B cell (primary cell): ENCODE results near the gene MUC4. TPM values are rescaled to one million over a fixed set of nuclear protein-coding genes. Genes with fewer than 3 reads are reported as not detected.

ENCODE experiments used
- ATAC-seq: fragments of 200-7000 bp; cut with Tn5 transposase; one replicate; pipeline ENCODE4 v1.10.0; 2021; ENCODE audit warnings: low read depth, mild to moderate bottlenecking, moderate number of reproducible peaks, moderate library complexity
- CTCF ChIA-PET: fragments of 350-600 bp; sonication (Branson Sonifier 250); formaldehyde crosslinking; loops from one replicate; lab custom pipeline; 2021; ENCODE audit warnings: antibody characterized with exemption, inconsistent platforms; lab: Charles Lee
- POLR2A ChIA-PET: fragments of 350-600 bp; sonication (Branson Sonifier 250); formaldehyde crosslinking; loops from one replicate; lab custom pipeline; 2021; ENCODE audit warnings: antibody characterized with exemption; lab: Charles Lee
- DNase-seq: peaks from one replicate; pipeline ENCODE4 v3.0.0; 2013
- H2AFZ ChIP-seq: 2 replicates; pipeline ENCODE4 v1.6.1; 2012; ENCODE audit warnings: mild to moderate bottlenecking, low read depth, low read length; ENCODE audit not compliant: insufficient read depth, poor library complexity, severe bottlenecking
- H3K27ac ChIP-seq, 2 donors: 1 replicate in 1 of 2; 2 replicates in 1 of 2; pipeline ENCODE4 v1.5.1; 2012 to 2013; ENCODE audit warnings: low read length in 2 of 2, mild to moderate bottlenecking in 2 of 2, moderate library complexity in 1 of 2
- H3K27me3 ChIP-seq, 4 experiments: fragments of 200-600 bp in 1 of 4; sonication (generic) in 1 of 4; replicated peaks in 1 of 4; 1 replicate in 2 of 4; 2 replicates in 2 of 4; pipeline versions ENCODE4 v1.6.1 to v1.7.0; 2013 to 2016; ENCODE audit warnings: low read length in 3 of 4, mild to moderate bottlenecking in 2 of 4, mixed read lengths in 1 of 4, moderate library complexity in 1 of 4; ENCODE audit not compliant: insufficient read depth in 4 of 4, control insufficient read depth in 3 of 4; ENCODE audit errors: control extremely low read depth in 1 of 4
- H3K36me3 ChIP-seq, 2 experiments: replicated peaks in 1 of 2; 1 replicate in 1 of 2; 2 replicates in 1 of 2; pipeline versions ENCODE4 v1.6.1 to v1.7.1; 2013; ENCODE audit warnings: low read length in 1 of 2; ENCODE audit not compliant: insufficient read depth in 2 of 2, control insufficient read depth in 1 of 2; ENCODE audit errors: control extremely low read depth in 1 of 2, extremely low read depth in 1 of 2
- H3K4me1 ChIP-seq, 2 donors: fragments of 200-600 bp in 1 of 2; sonication (generic) in 1 of 2; 1 replicate in 1 of 2; 2 replicates in 1 of 2; pipeline versions ENCODE4 v1.5.1 to v1.6.1; 2013 to 2017; ENCODE audit warnings: low read length in 2 of 2; ENCODE audit not compliant: control insufficient read depth in 2 of 2, insufficient read depth in 2 of 2
- H3K4me2 ChIP-seq: replicated peaks from 2 replicates; pipeline ENCODE3; 2012; ENCODE audit warnings: mild to moderate bottlenecking, low read depth, low read length; ENCODE audit not compliant: poor library complexity, severe bottlenecking
- H3K4me3 ChIP-seq, 5 experiments: fragments of 200-600 bp in 1 of 5; sonication (generic) in 1 of 5; 1 replicate in 3 of 5; 2 replicates in 2 of 5; pipeline versions ENCODE4 v1.5.1 to v1.7.0; 2011 to 2016; ENCODE audit warnings: low read length in 4 of 5, mild to moderate bottlenecking in 4 of 5, low read depth in 2 of 5, control low read depth in 1 of 5, moderate library complexity in 1 of 5; ENCODE audit not compliant: insufficient read depth in 1 of 5; ENCODE audit errors: control extremely low read depth in 1 of 5, extremely low read depth in 1 of 5
- H3K79me2 ChIP-seq: fragments of 200-600 bp; sonication (generic); one replicate; pipeline ENCODE4 v1.6.0; 2016; ENCODE audit warnings: low read length; ENCODE audit not compliant: control insufficient read depth, insufficient read depth
- H3K9ac ChIP-seq: fragments of 200-600 bp; sonication (generic); 2 replicates; pipeline ENCODE4 v1.6.1; 2017; ENCODE audit warnings: mild to moderate bottlenecking, low read length, moderate library complexity
- H3K9me3 ChIP-seq, 3 donors: one replicate each; pipeline versions ENCODE4 v1.6.1 to v1.7.1; 2013; ENCODE audit warnings: low read length in 2 of 3; ENCODE audit not compliant: control insufficient read depth in 2 of 3, insufficient read depth in 1 of 3; ENCODE audit errors: control extremely low read depth in 1 of 3
- H4K20me1 ChIP-seq: 2 replicates; pipeline ENCODE4 v1.6.0; 2012; ENCODE audit warnings: mild to moderate bottlenecking, low read length; ENCODE audit not compliant: insufficient read depth, control insufficient read depth, poor library complexity, severe bottlenecking
- H3K27ac Mint-ChIP-seq: one replicate; pipeline ENCODE4 v1.8.0; 2021; ENCODE audit warnings: mixed read lengths
- H3K27me3 Mint-ChIP-seq: one replicate; pipeline ENCODE4 v1.8.0; 2021; ENCODE audit warnings: mixed read lengths
- H3K4me1 Mint-ChIP-seq: one replicate; pipeline ENCODE4 v1.8.0; 2021; ENCODE audit warnings: mixed read lengths
- H3K4me3 Mint-ChIP-seq: one replicate; pipeline ENCODE4 v1.8.0; 2021; ENCODE audit warnings: mixed read lengths
- H3K9me3 Mint-ChIP-seq: one replicate; pipeline ENCODE4 v1.8.0; 2022; ENCODE audit warnings: mixed read lengths; ENCODE audit not compliant: insufficient read depth
- CTCF ChIP-seq: fragments of 200-600 bp; IDR thresholded peaks from one replicate; pipeline ENCODE4 v1.8.0; 2022; ENCODE audit warnings: antibody characterized with exemption, mild to moderate bottlenecking
- EZH2 ChIP-seq: IDR thresholded peaks from 2 replicates; pipeline ENCODE4 v1.6.1; 2012; ENCODE audit warnings: borderline replicate concordance, low read depth, mild to moderate bottlenecking, moderate library complexity, low read length; ENCODE audit not compliant: insufficient read depth, poor library complexity, severe bottlenecking
- WGBS: methylation state at CpG from one replicate; pipeline ENCODE4 v1.1.5; 2013; ENCODE audit warnings: missing lambda C conversion rate; ENCODE audit not compliant: insufficient coverage; 5-methylcytosine and 5-hydroxymethylcytosine counted together
- intact Hi-C: fragments of 100-400 bp; cut with micrococcal nuclease; formaldehyde crosslinking; loops from one replicate; pipeline ENCODE4 v1.10.0; 2022
- polyA plus RNA-seq: library from polyadenylated mRNA; depleted of rRNA; stranded (reverse); fragments of >200 nt; gene quantifications from 2 replicates; pipeline ENCODE4 v1.2.3, GENCODE V29; 2012
- total RNA-seq, 2 donors: library from RNA; stranded (reverse); fragments of 120-200 nt in 1 of 2; gene quantifications; 1 replicate in 1 of 2; 2 replicates in 1 of 2; pipeline versions ENCODE4 v1.2.3 to v1.2.4, GENCODE V29; 2013 to 2022

The MUC4 gene
- total and polyA plus RNA-seq, 2 donors (not counting 1 experiment from before 2014, with no cell fraction given), result 0.22 to 1.2 TPM

GRCh38 chr3:195699860-195700259 lies 111.9 kb downstream of the MUC4 start:
- ChIA-PET CTCF (interaction anchor here (0.8 kb wide), 1 partner anchor 1244 kb away, joined by 5 read pairs; no protein-coding TSS in a partner anchor), POLR2A (no interaction called here)
- intact Hi-C loops, result loop anchor here (10.0 kb wide), 1 partner anchor 55 kb away; no protein-coding TSS in a partner anchor

GRCh38 chr3:195699388-195699771 lies 112.3 kb downstream of the MUC4 start:
- Histone ChIP-seq H3K4me2 (no peak overlapping the region), H3K27me3 (no peaks in the 10 kb centered on the region), H2AFZ (no peak overlapping the region), H4K20me1 (no peaks in the 10 kb centered on the region), H3K27ac (no peak overlapping the region), H3K4me1 (no peaks in the 10 kb centered on the region), H3K4me3 (no peak overlapping the region), H3K36me3 (peaks cover 1 to 20% of the 10 kb centered on the region in 2 experiments), H3K9ac (no peak overlapping the region), H3K79me2 (no peaks in the 10 kb centered on the region), H3K9me3 (no peaks in the 10 kb centered on the region)
- 100% methylated on average over 2 of the region's 2 CpGs for WGBS
- Mint-ChIP-seq H3K27ac (no peak overlapping the region), H3K4me3 (no peak overlapping the region), H3K9me3 (no peaks in the 10 kb centered on the region), H3K27me3 (no peaks in the 10 kb centered on the region), H3K4me1 (peaks cover 7% of the 10 kb centered on the region)
- POLR2A ChIA-PET, result no interaction called here
- intact Hi-C loops, result no loop called here
- TF ChIP-seq CTCF (no peak), EZH2 (no peak)
- CTCF ChIA-PET, result no interaction called here
- DNase-seq (no peak), ATAC-seq (no peak)

More at GRCh38 chr3:195699860-195700259, 111.9 kb downstream of the MUC4 start:
- TF ChIP-seq CTCF, result no peak
- TF ChIP-seq EZH2, result no peak
- H3K4me1 ChIP-seq, result no peaks in the 10 kb centered on the region
- Mint-ChIP-seq H3K4me1 (peaks cover 7% of the 10 kb centered on the region), H3K27ac (no peak overlapping the region), H3K9me3 (no peaks in the 10 kb centered on the region), H3K27me3 (no peaks in the 10 kb centered on the region), H3K4me3 (no peak overlapping the region)
- H3K27ac ChIP-seq, result no peak overlapping the region
- H3K36me3 ChIP-seq, result peaks cover under 1 to 18% of the 10 kb centered on the region in 2 experiments
- no peaks in the 10 kb centered on the region for H3K79me2 ChIP-seq
- H2AFZ ChIP-seq, result no peak overlapping the region
- H3K9me3 ChIP-seq, result no peaks in the 10 kb centered on the region
- DNase-seq, result no peak
- no peak for ATAC-seq
- no peak overlapping the region for H3K9ac ChIP-seq
- no peaks in the 10 kb centered on the region for H4K20me1 ChIP-seq
- H3K4me2 ChIP-seq, result no peak overlapping the region
- 96% methylated on average over 3 of the region's 6 CpGs for WGBS
- H3K4me3 ChIP-seq, result no peak overlapping the region
- no peaks in the 10 kb centered on the region for H3K27me3 ChIP-seq
